ENCODE measurements around the gene KDF1. TPM values are rescaled to one million over a fixed set of nuclear protein-coding genes. Genes with fewer than 3 reads are reported as not detected.

The KDF1 gene, protein sequence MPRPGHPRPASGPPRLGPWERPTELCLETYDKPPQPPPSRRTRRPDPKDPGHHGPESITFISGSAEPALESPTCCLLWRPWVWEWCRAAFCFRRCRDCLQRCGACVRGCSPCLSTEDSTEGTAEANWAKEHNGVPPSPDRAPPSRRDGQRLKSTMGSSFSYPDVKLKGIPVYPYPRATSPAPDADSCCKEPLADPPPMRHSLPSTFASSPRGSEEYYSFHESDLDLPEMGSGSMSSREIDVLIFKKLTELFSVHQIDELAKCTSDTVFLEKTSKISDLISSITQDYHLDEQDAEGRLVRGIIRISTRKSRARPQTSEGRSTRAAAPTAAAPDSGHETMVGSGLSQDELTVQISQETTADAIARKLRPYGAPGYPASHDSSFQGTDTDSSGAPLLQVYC
- 20.8 TPM for total RNA-seq

- DNase-seq (ENCODE audit: low spot score): peak; percentile 78
Measured at GRCh38 chr1:26959722-26960624, at the start of gene KDF1. Gene KDF1, minus strand, starts transcription at chr1:26960468. Its CDS starts 8,088 bp downstream, at chr1:26952380.

DNA sequence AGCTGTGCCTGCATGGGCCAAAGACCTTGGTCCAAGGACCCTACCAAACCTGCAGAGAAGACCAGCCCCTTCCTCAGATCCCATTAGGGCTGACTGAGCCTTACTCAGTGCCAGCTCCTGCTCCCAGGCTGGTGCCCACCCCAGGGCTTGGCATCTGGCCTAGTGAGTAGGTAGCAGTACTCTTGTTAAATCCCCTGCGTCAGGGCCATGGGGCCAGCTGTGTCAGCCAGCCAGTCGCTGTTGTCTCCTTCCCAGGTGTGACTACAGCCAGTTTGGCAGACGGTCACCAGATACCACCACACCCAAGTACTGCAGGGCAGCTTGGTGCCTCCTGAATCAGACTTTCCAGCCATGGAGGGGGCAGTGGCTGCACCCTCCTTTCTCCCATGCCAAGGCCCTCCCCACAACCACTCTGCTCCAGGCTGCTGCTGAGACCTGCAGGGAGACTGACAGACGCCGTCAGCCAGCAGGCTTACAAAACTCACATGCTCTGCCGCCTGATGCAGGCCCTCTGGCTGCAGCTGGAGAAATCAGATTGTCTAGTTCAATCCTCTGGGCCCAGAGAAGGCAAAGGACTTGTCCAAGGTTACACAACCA lies 49.4 kb upstream of the KDF1 start:
- no peak for DNase-seq (ENCODE audit: low spot score)

- DNase-seq (ENCODE audit: low spot score): peak; percentile 72
Measured at GRCh38 chr1:27007909-27008582, 47.8 kb upstream of the KDF1 start.

DNA sequence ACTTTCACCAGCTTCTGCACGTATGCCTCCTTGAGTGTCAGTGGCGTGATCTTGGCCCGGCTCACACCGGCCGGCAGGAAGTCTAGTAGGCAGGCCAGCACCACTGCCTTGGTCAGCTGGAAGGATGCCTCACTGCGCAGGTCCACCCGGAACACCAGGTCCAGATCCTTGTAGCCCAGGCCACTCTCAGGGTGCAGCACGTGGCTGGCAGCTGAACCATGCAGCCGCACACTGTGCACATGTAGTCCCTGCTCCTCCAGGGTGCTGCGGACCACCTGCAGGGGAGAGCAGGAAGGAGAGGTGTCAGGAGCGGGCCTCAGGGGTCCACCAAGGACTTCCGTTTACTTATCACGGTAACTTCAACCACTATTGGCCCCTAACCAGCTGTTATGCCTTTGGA lies 46.4 kb upstream of the KDF1 start:
- no peak for DNase-seq (ENCODE audit: low spot score)

DNA sequence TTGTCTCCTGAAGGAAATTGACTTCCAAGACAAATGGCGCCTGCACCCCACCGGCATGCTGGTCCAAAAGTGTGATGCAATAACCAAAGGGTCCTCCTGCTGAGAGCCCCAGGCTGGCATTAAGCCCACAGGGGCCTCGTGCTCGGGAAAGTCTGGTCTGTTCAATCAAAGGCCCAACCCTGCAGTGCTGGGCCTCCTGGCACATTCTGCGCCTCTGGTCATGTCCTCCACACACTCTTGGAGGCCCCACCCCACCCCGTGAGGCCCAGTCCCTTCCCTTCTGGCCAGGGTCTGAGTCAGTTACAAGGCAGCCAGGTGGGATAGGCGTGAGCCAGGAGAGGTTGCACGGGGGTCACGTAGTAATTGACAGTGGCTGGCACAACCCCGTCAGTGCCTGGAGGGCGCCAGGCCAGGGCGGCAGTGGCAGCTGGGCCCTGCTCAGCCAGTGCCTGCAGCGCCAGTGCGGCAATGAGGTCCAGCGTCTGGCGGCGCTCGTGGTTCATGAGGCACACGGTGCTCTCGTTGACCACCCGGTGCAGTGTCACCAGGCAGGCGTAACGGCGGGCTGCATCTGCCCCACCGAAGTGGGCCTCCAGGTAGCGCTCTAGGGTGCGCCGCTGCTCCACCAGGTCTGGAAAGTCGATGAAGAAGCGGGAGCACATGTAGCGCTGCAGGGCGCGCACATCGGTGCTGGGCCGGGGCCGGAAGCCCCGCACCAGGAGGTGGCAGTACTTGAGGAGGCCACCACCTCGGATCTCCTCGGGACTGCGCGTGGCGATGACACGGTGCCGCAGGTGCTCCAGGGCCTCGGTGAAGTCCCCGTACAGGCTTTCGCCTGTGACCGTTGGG lies 45.6 kb upstream of the KDF1 start:
- no peak for DNase-seq (ENCODE audit: low spot score)

DNA sequence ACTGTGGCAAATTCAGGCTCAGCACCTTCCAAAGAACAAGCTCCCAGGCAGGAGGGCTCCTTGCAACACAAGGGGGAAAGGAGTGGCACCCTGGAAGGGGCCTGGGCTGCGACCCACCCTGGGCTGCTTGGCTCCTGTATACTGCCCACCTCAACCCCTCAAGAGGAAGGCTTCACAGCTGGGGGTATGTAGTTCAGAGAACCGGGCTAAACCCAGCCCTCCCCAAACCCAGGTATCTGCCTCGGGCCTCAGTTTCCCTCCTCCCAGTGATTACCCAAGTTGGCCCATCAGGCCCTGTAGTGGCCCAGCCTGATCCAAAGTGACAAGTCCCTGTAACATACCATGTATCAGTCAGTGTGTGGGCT lies 44.9 kb upstream of the KDF1 start:
- DNase-seq (ENCODE audit: low spot score): no peak

GRCh38 chr1:27004471-27005165 lies 44.4 kb upstream of the KDF1 start:
- DNase-seq (ENCODE audit: low spot score): no peak

GRCh38 chr1:27003745-27004470 lies 43.6 kb upstream of the KDF1 start:
- DNase-seq (ENCODE audit: low spot score): no peak

GRCh38 chr1:27001570-27002360 lies 41.5 kb upstream of the KDF1 start:
- DNase-seq (ENCODE audit: low spot score): peak; percentile 67

DNA sequence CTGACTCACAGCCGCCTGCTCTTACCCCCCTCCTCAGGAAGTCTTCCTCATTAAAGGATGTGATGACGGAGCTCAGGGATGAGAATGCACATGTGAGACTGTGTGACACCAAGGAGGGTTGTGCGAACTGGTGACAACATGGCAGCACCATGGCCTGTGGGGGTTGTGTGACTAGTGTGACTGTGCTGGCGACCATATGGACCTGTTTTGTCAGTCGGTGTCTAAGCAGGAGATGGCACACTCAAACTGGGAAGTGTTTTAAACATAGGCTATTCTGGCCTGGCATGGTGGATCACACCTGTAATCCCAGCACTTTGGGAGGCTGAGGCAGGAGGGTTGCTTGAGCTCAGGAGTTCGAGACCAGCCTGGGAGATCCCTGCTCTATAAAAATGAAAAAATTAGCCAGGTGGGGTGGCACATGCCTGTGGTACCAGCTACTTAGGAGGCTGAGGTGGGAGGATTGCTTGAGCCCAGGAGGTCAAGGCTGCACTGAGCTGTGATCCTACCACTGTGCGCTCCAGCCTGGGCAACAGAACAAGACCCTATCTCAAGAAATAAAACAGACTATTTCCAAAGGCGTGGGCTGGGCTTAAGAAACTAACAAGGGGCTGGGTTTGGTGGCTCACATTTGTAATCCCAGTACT lies 40.7 kb upstream of the KDF1 start:
- no peak for DNase-seq (ENCODE audit: low spot score)

DNA sequence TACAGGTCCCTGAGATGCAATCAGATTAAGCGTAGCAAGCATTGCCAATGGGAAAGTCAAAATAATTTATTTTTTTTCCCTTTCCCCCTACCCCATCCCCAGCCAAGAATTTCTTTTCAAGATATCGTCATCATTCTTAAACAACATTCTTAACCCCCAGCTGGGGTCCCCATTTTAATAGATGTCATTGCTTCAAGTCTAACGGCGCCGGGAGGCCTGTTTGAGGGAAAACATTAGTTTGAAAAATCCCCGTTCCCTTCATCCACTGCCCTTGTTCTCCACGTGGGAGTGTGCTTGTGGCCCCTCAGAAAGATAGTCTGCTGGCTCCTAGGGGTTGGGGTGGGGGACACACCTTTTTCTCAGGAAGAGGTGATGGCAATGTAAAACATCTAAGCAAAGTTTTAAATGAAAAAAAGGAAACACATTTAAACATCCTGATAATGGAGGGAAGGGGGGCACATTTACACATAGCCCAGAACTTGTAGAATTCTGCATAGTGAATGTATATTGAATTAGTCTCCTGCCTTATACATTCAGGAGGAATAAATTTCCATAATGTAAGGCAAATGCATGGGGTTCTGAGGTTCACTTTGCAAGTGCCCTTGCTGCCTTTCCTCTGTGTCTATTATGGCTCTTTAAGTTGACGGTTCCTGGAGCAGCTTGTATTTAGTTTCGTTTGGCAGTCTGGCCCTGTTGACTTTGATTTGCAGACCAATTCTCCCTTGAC lies 40.0 kb upstream of the KDF1 start:
- DNase-seq (ENCODE audit: low spot score): no peak

- DNase-seq (ENCODE audit: low spot score): peak; percentile 80
Measured at GRCh38 chr1:26999440-26999987, 39.2 kb upstream of the KDF1 start.

GRCh38 chr1:26998429-26999300 lies 38.4 kb upstream of the KDF1 start:
- DNase-seq (ENCODE audit: low spot score): no peak

DNA sequence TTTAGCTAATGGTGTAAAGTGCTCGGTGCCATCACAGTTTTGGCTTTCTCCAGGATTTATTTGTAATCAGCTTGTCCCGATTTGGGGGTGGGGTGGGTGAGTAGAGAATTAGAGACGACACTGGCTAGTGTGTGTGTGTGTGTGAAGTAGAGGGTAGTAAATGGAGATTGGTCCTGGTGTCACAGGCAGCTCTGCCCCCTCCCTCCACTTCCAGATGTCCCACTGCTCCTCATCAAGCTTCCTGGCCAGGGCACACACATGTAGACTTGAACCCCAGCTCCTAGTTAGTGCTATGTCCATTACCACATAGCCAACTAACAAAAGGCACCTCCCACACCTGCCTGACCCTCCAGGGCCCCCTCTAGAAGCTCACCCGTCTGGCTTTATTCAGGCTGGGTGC lies 36.4 kb upstream of the KDF1 start:
- DNase-seq (ENCODE audit: low spot score): no peak

DNA sequence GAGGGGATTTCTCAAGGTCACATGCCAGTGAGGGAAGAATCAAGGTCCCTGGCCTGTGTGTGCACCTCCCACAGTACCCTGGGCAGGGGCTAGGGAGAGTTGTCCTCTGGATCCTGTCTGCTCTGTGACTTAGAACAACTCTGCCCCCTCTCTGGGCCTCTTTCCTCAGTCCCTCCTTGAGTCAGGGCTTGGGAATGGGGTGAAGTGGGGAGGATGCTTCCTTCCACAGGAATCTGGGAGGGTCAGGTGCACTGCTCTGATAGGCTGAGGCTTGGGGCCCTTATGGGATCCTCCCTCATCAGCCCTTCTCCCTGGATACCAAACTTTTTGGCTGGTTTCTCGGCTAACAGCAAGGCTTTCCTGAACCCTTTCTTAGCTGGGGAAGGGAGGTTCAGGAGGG lies 35.8 kb upstream of the KDF1 start:
- no peak for DNase-seq (ENCODE audit: low spot score)

DNA sequence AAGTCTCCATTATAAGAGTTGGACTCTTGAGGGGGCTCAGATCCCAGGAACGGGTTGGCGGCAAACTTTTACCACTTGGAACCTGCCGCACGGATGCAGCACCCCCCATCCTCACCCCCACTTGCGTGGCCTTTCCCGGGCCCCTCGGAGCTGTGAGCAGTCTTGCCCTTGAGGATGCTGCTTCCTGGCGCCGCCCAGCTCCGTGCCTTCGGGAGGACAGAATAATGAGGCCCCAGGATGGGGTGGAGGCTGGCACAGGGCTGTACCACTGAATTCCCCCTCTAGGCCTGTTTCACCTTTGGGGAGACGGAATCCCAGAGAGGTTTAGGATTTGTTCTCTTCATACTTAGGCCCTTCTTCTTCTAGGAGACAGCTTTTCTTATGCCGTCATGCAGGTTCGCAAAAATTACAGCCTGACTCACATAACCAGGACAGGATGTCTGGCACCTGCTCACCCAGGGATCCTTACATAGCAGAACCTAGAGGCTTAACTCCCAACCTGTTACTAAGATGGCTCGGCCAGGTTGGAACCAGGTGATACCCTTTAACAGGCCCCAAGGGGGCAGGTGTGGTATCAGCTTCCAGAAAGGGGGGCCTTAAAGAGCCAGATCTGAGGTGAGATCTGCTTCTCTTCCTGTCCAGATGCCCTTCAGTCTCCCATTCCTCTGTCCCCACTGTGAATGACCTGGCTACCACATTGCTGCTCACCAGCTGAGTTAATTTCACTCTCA lies 34.7 kb upstream of the KDF1 start:
- DNase-seq (ENCODE audit: low spot score): no peak
